H1 (cell line): ENCODE data around the gene PVALB. TPM values are rescaled to one million over a fixed set of nuclear protein-coding genes. Genes with fewer than 3 reads are reported as not detected.

Experiments
- CTCF ChIA-PET: fragments of 300-600 bp; sonication (Branson Sonifier 250); formaldehyde crosslinking; loops from one replicate; lab custom pipeline; 2021; ENCODE audit not compliant: partially characterized antibody; lab: Charles Lee
- POLR2A ChIA-PET: fragments of 300-600 bp; sonication (Branson Sonifier 250); formaldehyde crosslinking; loops from one replicate; lab custom pipeline; 2021; ENCODE audit warnings: inconsistent platforms; ENCODE audit not compliant: partially characterized antibody; lab: Charles Lee
- DNase-seq, 2 experiments: peaks; one replicate each; pipeline versions ENCODE4 v3.0.0 to v3.0.0-alpha.2; 2010 to 2022; ENCODE audit warnings: low spot score in 2 of 2, low read depth in 1 of 2, mixed read lengths in 1 of 2
- FAIRE-seq: peaks from 2 replicates; lab custom pipeline; 2011; peaks lifted over from hg19 to GRCh38; lab: Jason Lieb, UNC
- H2AFZ ChIP-seq: 2 replicates; pipeline ENCODE4 v1.8.1; 2012; ENCODE audit warnings: low read length, inconsistent platforms
- H2AK5ac ChIP-seq: 2 replicates; pipeline ENCODE4 v1.6.1; 2013; ENCODE audit warnings: low read depth, low read length
- H2BK120ac ChIP-seq: replicated peaks from 2 replicates; pipeline ENCODE3; 2013; ENCODE audit warnings: low read depth, low read length, inconsistent platforms
- H2BK12ac ChIP-seq: 2 replicates; pipeline ENCODE4 v1.6.1; 2013; ENCODE audit warnings: low read depth, low read length
- H2BK15ac ChIP-seq: 2 replicates; pipeline ENCODE4 v1.6.1; 2013; ENCODE audit warnings: low read length
- H2BK20ac ChIP-seq: 2 replicates; pipeline ENCODE4 v1.6.1; 2013; ENCODE audit warnings: low read length
- H2BK5ac ChIP-seq: 2 replicates; pipeline ENCODE4 v1.6.1; 2013; ENCODE audit warnings: low read depth, low read length
- H3K14ac ChIP-seq: 2 replicates; pipeline ENCODE4 v1.6.1; 2013; ENCODE audit warnings: inconsistent platforms; ENCODE audit not compliant: insufficient read length
- H3K18ac ChIP-seq: 2 replicates; pipeline ENCODE4 v1.6.1; 2013; ENCODE audit warnings: low read length; ENCODE audit errors: extremely low read depth
- H3K23ac ChIP-seq: 2 replicates; pipeline ENCODE4 v1.6.1; 2013; ENCODE audit warnings: inconsistent platforms; ENCODE audit not compliant: insufficient read length
- H3K23me2 ChIP-seq: 2 replicates; pipeline ENCODE4 v1.6.1; 2013; ENCODE audit warnings: low read depth, low read length
- H3K27ac ChIP-seq: 2 replicates; pipeline ENCODE4 v1.6.1; 2011; ENCODE audit warnings: low read depth, low read length, inconsistent platforms
- H3K27me3 ChIP-seq, 4 experiments: replicated peaks in 1 of 4; 1 replicate in 1 of 4; 2 replicates in 3 of 4; pipeline versions ENCODE4 v1.6.1 to v1.8.1; 2011 to 2013; ENCODE audit warnings: low read length in 3 of 4, mild to moderate bottlenecking in 3 of 4, inconsistent platforms in 2 of 4, mixed read lengths in 2 of 4, moderate library complexity in 1 of 4; ENCODE audit not compliant: control insufficient read depth in 3 of 4, insufficient read depth in 3 of 4; ENCODE audit errors: extremely low read depth in 1 of 4
- H3K36me3 ChIP-seq, 4 experiments: 2 replicates each; pipeline versions ENCODE4 v1.6.1 to v1.8.1; 2011 to 2013; ENCODE audit warnings: mild to moderate bottlenecking in 4 of 4, low read length in 3 of 4, moderate library complexity in 2 of 4, control low read depth in 1 of 4, inconsistent platforms in 1 of 4; ENCODE audit not compliant: insufficient read depth in 4 of 4, control insufficient read depth in 2 of 4
- H3K4ac ChIP-seq: replicated peaks from 2 replicates; pipeline ENCODE3; 2013; ENCODE audit warnings: low read length, low read depth, mixed read lengths, inconsistent platforms; ENCODE audit not compliant: insufficient read length
- H3K4me1 ChIP-seq, 4 experiments: replicated peaks in 1 of 4; 1 replicate in 1 of 4; 2 replicates in 3 of 4; pipeline versions ENCODE4 v1.6.1 to v1.8.1; 2011 to 2013; ENCODE audit warnings: low read length in 3 of 4, inconsistent platforms in 2 of 4, mixed read lengths in 1 of 4; ENCODE audit not compliant: insufficient read depth in 4 of 4, control insufficient read depth in 3 of 4
- H3K4me2 ChIP-seq, 2 experiments: 2 replicates each; pipeline versions ENCODE4 v1.6.1 to v1.8.1; 2011 to 2013; ENCODE audit warnings: low read depth in 2 of 2, low read length in 2 of 2, control low read depth in 1 of 2, inconsistent platforms in 1 of 2, mild to moderate bottlenecking in 1 of 2; ENCODE audit not compliant: insufficient read depth in 1 of 2
- H3K4me3 ChIP-seq, 4 experiments: fragments of 200-600, 300-600 bp in 1 of 4; sonication (generic), shearing (Covaris generic), sonication (Bioruptor Twin) in 1 of 4; 2 replicates each; pipeline versions ENCODE4 v1.5.1 to v1.8.1; 2011 to 2016; ENCODE audit warnings: low read length in 4 of 4, low read depth in 3 of 4, control low read depth in 2 of 4, inconsistent platforms in 2 of 4, mild to moderate bottlenecking in 2 of 4, mixed read lengths in 1 of 4, moderate library complexity in 1 of 4; ENCODE audit not compliant: insufficient read depth in 2 of 4; ENCODE audit errors: extremely low read depth in 1 of 4
- H3K56ac ChIP-seq: replicated peaks from 2 replicates; pipeline ENCODE3; 2013; ENCODE audit warnings: low read depth, mild to moderate bottlenecking, mixed read lengths, low read length, inconsistent platforms; ENCODE audit not compliant: insufficient read length
- H3K79me1 ChIP-seq: 2 replicates; pipeline ENCODE4 v1.6.1; 2013; ENCODE audit warnings: low read depth, low read length, control low read depth
- H3K79me2 ChIP-seq, 2 experiments: 2 replicates each; pipeline versions ENCODE4 v1.6.1 to v1.8.1; 2012 to 2013; ENCODE audit warnings: low read length in 2 of 2, mild to moderate bottlenecking in 2 of 2, inconsistent platforms in 1 of 2; ENCODE audit not compliant: insufficient read depth in 2 of 2, control insufficient read depth in 1 of 2
- H3K9ac ChIP-seq, 4 experiments: replicated peaks in 1 of 4; 1 replicate in 1 of 4; 2 replicates in 3 of 4; pipeline versions ENCODE4 v1.6.1 to v1.8.1; 2011 to 2013; ENCODE audit warnings: low read depth in 3 of 4, low read length in 3 of 4, control low read depth in 2 of 4, mild to moderate bottlenecking in 2 of 4, moderate library complexity in 2 of 4, inconsistent platforms in 1 of 4; ENCODE audit errors: extremely low read depth in 1 of 4
- H3K9me3 ChIP-seq, 2 experiments: 2 replicates each; pipeline versions ENCODE4 v1.6.1 to v1.8.1; 2012 to 2013; ENCODE audit warnings: mild to moderate bottlenecking in 2 of 2, moderate library complexity in 2 of 2, control low read depth in 1 of 2, inconsistent platforms in 1 of 2, low read depth in 1 of 2, low read length in 1 of 2, mixed read lengths in 1 of 2; ENCODE audit not compliant: insufficient read depth in 2 of 2
- H4K20me1 ChIP-seq, 2 experiments: replicated peaks in 1 of 2; 2 replicates each; pipeline versions ENCODE3 to v1.8.1; 2011 to 2013; ENCODE audit warnings: inconsistent platforms in 2 of 2, low read length in 2 of 2, mild to moderate bottlenecking in 1 of 2; ENCODE audit not compliant: insufficient read depth in 2 of 2, control insufficient read depth in 1 of 2
- H4K5ac ChIP-seq: 2 replicates; pipeline ENCODE4 v1.6.1; 2013; ENCODE audit warnings: low read length, low read depth, mixed read lengths, inconsistent platforms; ENCODE audit not compliant: insufficient read length
- H4K8ac ChIP-seq: 2 replicates; pipeline ENCODE4 v1.8.0; 2013; ENCODE audit warnings: mild to moderate bottlenecking, moderate library complexity, low read length, inconsistent platforms; ENCODE audit not compliant: insufficient read depth; ENCODE audit errors: extremely low read depth
- H4K91ac ChIP-seq: replicated peaks from 2 replicates; pipeline ENCODE3; 2013; ENCODE audit warnings: low read length, mixed read lengths, inconsistent platforms; ENCODE audit not compliant: insufficient read length
- CHD1 ChIP-seq: IDR thresholded peaks from 2 replicates; pipeline ENCODE4 v1.6.1; 2012; ENCODE audit warnings: low read depth, low read length, improper control_type of control experiment
- EP300 ChIP-seq, 2 experiments: IDR thresholded peaks; 1 replicate in 1 of 2; 2 replicates in 1 of 2; pipeline ENCODE4 v1.6.1; 2011 to 2012; ENCODE audit warnings: low read depth in 2 of 2, low read length in 2 of 2, mild to moderate bottlenecking in 2 of 2, borderline replicate concordance in 1 of 2, inconsistent platforms in 1 of 2, moderate library complexity in 1 of 2
- NANOG ChIP-seq: IDR thresholded peaks from 2 replicates; pipeline ENCODE4 v1.6.1; 2011; ENCODE audit warnings: low read length, low read depth, mild to moderate bottlenecking, inconsistent platforms; ENCODE audit not compliant: insufficient read depth, poor library complexity, severe bottlenecking
- USF2 ChIP-seq: IDR thresholded peaks from 2 replicates; pipeline ENCODE4 v1.6.1; 2011; ENCODE audit warnings: low read length, improper control_type of control experiment
- WGBS, 2 experiments: shearing (Covaris generic) in 1 of 2; methylation state at CpG; one replicate each; pipeline versions ENCODE4 v1.1.6 to v1.1.7; 2013 to 2015; ENCODE audit warnings: low lambda C conversion rate in 2 of 2, mixed read lengths in 2 of 2, inconsistent platforms in 1 of 2, low coverage in 1 of 2, missing lambda C conversion rate in 1 of 2; ENCODE audit not compliant: insufficient replicate concordance in 2 of 2, insufficient coverage in 1 of 2, insufficient read length in 1 of 2; ENCODE audit errors: extremely low coverage in 1 of 2, missing lambda C conversion rate in 1 of 2; 5-methylcytosine and 5-hydroxymethylcytosine counted together
- polyA plus RNA-seq, 7 experiments: library from polyadenylated mRNA; depleted of rRNA in 3 of 7; stranded (reverse) in 5 of 7; unstranded in 2 of 7; fragments of >200 nt in 5 of 7; fragments of 200-250 nt in 2 of 7; gene quantifications; 1 replicate in 5 of 7; 2 replicates in 1 of 7; 4 replicates in 1 of 7; pipeline versions ENCODE4 v1.2.1 to v1.2.3, GENCODE V29; 2011 to 2013; ENCODE audit warnings: missing spikeins in 2 of 7, mixed read lengths in 2 of 7
- total RNA-seq: library from RNA; stranded (reverse); fragmentation: NEBNext Ultra II Directional; extraction: Animal tissue kit (Norgen Biotek cat#: 25700); gene quantifications from 2 replicates; pipeline ENCODE4 v1.2.1, GENCODE V29; 2021

PVALB gene
- total and polyA plus RNA-seq, 2 of the 8 experiments (the other 6 are each of a cell fraction or from before 2014, with no cell fraction given) = 1.7 to 5.4 TPM

GRCh38 chr22:36756031-36756430 lies 60.8 kb downstream of the PVALB start:
- Histone ChIP-seq H3K18ac (no peak overlapping the region), H3K9me3 (no peaks in the 10 kb centered on the region), H4K91ac (no peak overlapping the region), H3K23me2 (no peaks in the 10 kb centered on the region), H2BK15ac (no peak overlapping the region), H2BK120ac (no peak overlapping the region), H3K4ac (no peak overlapping the region), H3K27ac (no peak overlapping the region), H3K36me3 (no peaks in the 10 kb centered on the region), H3K79me1 (no peaks in the 10 kb centered on the region), H3K23ac (no peak overlapping the region), H3K79me2 (no peaks in the 10 kb centered on the region), H3K4me2 (no peak overlapping the region), H2BK20ac (no peak overlapping the region), H3K4me1 (peaks cover 0 to 7% (median 0%) of the 10 kb centered on the region in 4 experiments; a peak in 2 of 7 replicates), H3K56ac (no peak overlapping the region), H3K9ac (no peak overlapping the region), H2AFZ (no peak overlapping the region), H4K8ac (no peak overlapping the region; the same call in 1 of the 2 replicates), H2BK12ac (no peak overlapping the region), H4K20me1 (peaks cover 0 to 2% of the 10 kb centered on the region in 2 experiments), H3K27me3 (peaks cover 0 to 3% (median 0%) of the 10 kb centered on the region in 4 experiments; a peak in 2 of 7 replicates), H4K5ac (no peak overlapping the region), H3K14ac (no peak overlapping the region), H2BK5ac (no peak overlapping the region), H3K4me3 (no peak overlapping the region), H2AK5ac (no peak overlapping the region)
- POLR2A ChIA-PET = no interaction called here
- DNase-seq (no peak), FAIRE-seq (no peak)
- TF ChIP-seq EP300 (IDR thresholded peaks at IDR 0.05; ENCODE audit: borderline replicate concordance in 1 of 2, low read depth in 2 of 2, low read length in 2 of 2) (no peak), NANOG (no peak), CHD1 (no peak), USF2 (peak; percentile 14; the same call in 1 of the 2 replicates)
- 86% methylated on average over 4 of the region's 7 CpGs; no CpG with 5 or more reads in 1 of the 2 experiments for WGBS, 2 experiments
- CTCF ChIA-PET = interaction anchor here (0.6 to 5.4 kb wide), 23 partner anchors 9 to 221 kb away, joined by 3 to 60 read pairs (median 9); partner anchors contain the start of gene IFT27
